ENCODE results near the gene TSPAN10. TPM values are rescaled to one million over a fixed set of nuclear protein-coding genes. Genes with fewer than 3 reads are reported as not detected.
A peak's percentile ranks its signal among the peaks of the same experiment; 100 is the strongest.
"Not testable (repeated sequence)": the region's sequence is repeated elsewhere in the genome, so short reads cannot be mapped to it uniquely, and the experiment has no call there.

The TSPAN10 gene
- total RNA-seq, 1 donor from 2014 or later, result 2.9 TPM

- Mint-ChIP-seq H3K9me3 (no peaks in the 10 kb centered on the region), H3K36me3 (peaks cover 43% of the 10 kb centered on the region), H3K27me3 (ENCODE audit: low read depth) (no peaks in the 10 kb centered on the region), H3K4me3 (no peak overlapping the region), H3K4me1 (no peaks in the 10 kb centered on the region), H3K27ac (no peak overlapping the region)
- no peak for DNase-seq (ENCODE audit: low spot score in 2 of 2, unreplicated experiment in 2 of 2)
- no peak for TF ChIP-seq CTCF (IDR thresholded peaks at IDR 0.05; ENCODE audit: unreplicated experiment)
Measured at GRCh38 chr17:81608605-81609004, 28.4 kb upstream of the TSPAN10 start.

GRCh38 chr17:81609541-81610311 is 27.3 kb upstream of the TSPAN10 start:
- no peak for DNase-seq (ENCODE audit: low spot score in 2 of 2, unreplicated experiment in 2 of 2)
- Mint-ChIP-seq H3K4me3 (no peak overlapping the region), H3K4me1 (no peaks in the 10 kb centered on the region), H3K27ac (no peak overlapping the region), H3K36me3 (peaks cover 43% of the 10 kb centered on the region), H3K9me3 (no peaks in the 10 kb centered on the region), H3K27me3 (ENCODE audit: low read depth) (no peaks in the 10 kb centered on the region)
- no peak for TF ChIP-seq CTCF (IDR thresholded peaks at IDR 0.05; ENCODE audit: unreplicated experiment)

GRCh38 chr17:81612172-81612970 is 24.6 kb upstream of the TSPAN10 start:
- TF ChIP-seq CTCF (IDR thresholded peaks at IDR 0.05; ENCODE audit: unreplicated experiment), result no peak
- DNase-seq (ENCODE audit: low spot score in 2 of 2, unreplicated experiment in 2 of 2), result no peak
- H3K27ac Mint-ChIP-seq, result peak overlapping the region; percentile 3
- no peaks in the 10 kb centered on the region for H3K27me3 Mint-ChIP-seq (ENCODE audit: low read depth)
- peaks cover 6% of the 10 kb centered on the region for H3K9me3 Mint-ChIP-seq
- no peak overlapping the region for H3K4me3 Mint-ChIP-seq
- H3K4me1 Mint-ChIP-seq, result no peaks in the 10 kb centered on the region
- peaks cover 52% of the 10 kb centered on the region for H3K36me3 Mint-ChIP-seq

GRCh38 chr17:81615401-81615930 is 21.5 kb upstream of the TSPAN10 start:
- Mint-ChIP-seq H3K9me3 (peaks cover 6% of the 10 kb centered on the region), H3K27me3 (ENCODE audit: low read depth) (no peaks in the 10 kb centered on the region), H3K36me3 (peaks cover 50% of the 10 kb centered on the region), H3K27ac (no peak overlapping the region), H3K4me3 (no peak overlapping the region), H3K4me1 (no peaks in the 10 kb centered on the region)
- no peak for TF ChIP-seq CTCF (IDR thresholded peaks at IDR 0.05; ENCODE audit: unreplicated experiment)
- DNase-seq (ENCODE audit: low spot score in 2 of 2, unreplicated experiment in 2 of 2), result no peak

- Mint-ChIP-seq H3K36me3 (peaks cover 62% of the 10 kb centered on the region), H3K27me3 (ENCODE audit: low read depth) (no peaks in the 10 kb centered on the region), H3K27ac (no peak overlapping the region), H3K4me1 (no peaks in the 10 kb centered on the region), H3K9me3 (peaks cover 6% of the 10 kb centered on the region), H3K4me3 (no peak overlapping the region)
- TF ChIP-seq CTCF (IDR thresholded peaks at IDR 0.05; ENCODE audit: unreplicated experiment), result no peak
- no peak for DNase-seq (ENCODE audit: low spot score in 2 of 2, unreplicated experiment in 2 of 2)
Measured at GRCh38 chr17:81616877-81617276, 20.1 kb upstream of the TSPAN10 start.

GRCh38 chr17:81618307-81618706 is 18.7 kb upstream of the TSPAN10 start:
- not testable (repeated sequence) for H3K27ac Mint-ChIP-seq; H3K9me3 Mint-ChIP-seq; H3K4me3 Mint-ChIP-seq; H3K27me3 Mint-ChIP-seq (ENCODE audit: low read depth); DNase-seq (ENCODE audit: low spot score in 2 of 2, unreplicated experiment in 2 of 2); H3K4me1 Mint-ChIP-seq
- peaks cover 55% of the 10 kb centered on the region for H3K36me3 Mint-ChIP-seq

Data from mesothelial cell of epicardium (in vitro differentiated cells).